ENCODE measurements around the gene MRGPRE.

MRGPRE gene

DNA sequence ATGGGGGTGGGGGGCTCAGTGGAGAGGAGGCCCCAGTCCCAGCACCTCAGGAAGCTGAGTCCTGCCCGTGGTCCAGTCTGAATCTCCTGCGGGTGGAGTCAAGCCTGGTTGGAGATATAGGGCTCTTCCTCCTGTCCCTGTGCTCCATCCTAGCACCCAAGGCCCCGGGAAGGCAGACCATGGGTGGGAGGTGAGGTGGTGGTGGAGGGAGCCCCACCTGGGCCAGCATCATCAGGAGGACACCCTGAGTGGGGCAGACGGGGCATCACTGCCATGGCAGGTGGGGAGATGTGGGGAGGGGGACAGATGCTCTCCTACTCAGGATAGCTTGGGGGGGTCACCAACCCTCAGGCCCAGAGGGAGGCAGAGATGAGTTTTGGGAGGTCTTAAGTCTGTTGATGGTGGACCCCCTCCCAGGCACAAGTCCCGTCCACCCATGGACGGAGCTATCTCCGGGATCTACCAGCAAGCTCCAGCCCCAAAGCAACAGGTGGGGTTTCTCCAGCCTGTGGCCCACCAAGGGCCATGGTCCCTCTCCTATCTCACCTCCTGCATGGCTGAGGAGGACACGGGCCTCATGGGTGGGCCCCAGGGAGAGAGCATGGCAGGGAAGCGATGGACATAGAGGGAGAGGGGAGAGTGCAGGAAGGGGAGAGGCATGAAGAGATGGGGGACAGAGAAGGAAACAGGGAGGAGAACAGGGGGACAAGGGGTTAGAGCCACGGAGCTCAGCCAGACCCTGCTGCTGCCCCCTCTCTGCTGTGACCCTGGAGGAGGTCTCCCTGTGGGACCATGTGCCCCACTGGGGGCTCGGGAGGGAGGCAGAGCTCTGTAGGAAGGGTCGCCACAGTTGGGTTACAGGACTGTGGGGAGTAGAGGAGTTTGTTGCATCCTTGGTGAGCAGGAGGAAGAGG is 1.3 kb downstream of the MRGPRE start:
- no peaks in the 10 kb centered on the region for H3K36me3 ChIP-seq (ENCODE audit: insufficient read depth, low read length)
- ATAC-seq (ENCODE audit: insufficient read depth, low read depth) (no peak), DNase-seq (no peak)
- no peak overlapping the region for H3K9ac ChIP-seq (ENCODE audit: low read depth, low read length)
- no peaks in the 10 kb centered on the region for H3K4me1 ChIP-seq (ENCODE audit: insufficient read depth, low read length)
- no peak overlapping the region for H3K27ac ChIP-seq (ENCODE audit: low read length)
- no peak overlapping the region for H3K4me2 ChIP-seq (ENCODE audit: insufficient read depth, low read length)
- H3K9me3 ChIP-seq (ENCODE audit: insufficient read depth, low read length, severe bottlenecking), result no peaks in the 10 kb centered on the region
- no peak overlapping the region for H2AFZ ChIP-seq (ENCODE audit: low read depth, low read length)
- H3K4me3 ChIP-seq (ENCODE audit: low read depth in 1 of 2, low read length in 2 of 2), result no peak overlapping the region
- TF ChIP-seq EZH2 (IDR thresholded peaks at IDR 0.05; ENCODE audit: borderline replicate concordance, low read depth, low read length, severe bottlenecking), result no peak
- TF ChIP-seq, protein P1, sequence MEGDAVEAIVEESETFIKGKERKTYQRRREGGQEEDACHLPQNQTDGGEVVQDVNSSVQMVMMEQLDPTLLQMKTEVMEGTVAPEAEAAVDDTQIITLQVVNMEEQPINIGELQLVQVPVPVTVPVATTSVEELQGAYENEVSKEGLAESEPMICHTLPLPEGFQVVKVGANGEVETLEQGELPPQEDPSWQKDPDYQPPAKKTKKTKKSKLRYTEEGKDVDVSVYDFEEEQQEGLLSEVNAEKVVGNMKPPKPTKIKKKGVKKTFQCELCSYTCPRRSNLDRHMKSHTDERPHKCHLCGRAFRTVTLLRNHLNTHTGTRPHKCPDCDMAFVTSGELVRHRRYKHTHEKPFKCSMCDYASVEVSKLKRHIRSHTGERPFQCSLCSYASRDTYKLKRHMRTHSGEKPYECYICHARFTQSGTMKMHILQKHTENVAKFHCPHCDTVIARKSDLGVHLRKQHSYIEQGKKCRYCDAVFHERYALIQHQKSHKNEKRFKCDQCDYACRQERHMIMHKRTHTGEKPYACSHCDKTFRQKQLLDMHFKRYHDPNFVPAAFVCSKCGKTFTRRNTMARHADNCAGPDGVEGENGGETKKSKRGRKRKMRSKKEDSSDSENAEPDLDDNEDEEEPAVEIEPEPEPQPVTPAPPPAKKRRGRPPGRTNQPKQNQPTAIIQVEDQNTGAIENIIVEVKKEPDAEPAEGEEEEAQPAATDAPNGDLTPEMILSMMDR (IDR thresholded peaks at IDR 0.05; ENCODE audit: borderline replicate concordance, extremely low read depth, low read length, poor library complexity, severe bottlenecking), result no peak
- no peaks in the 10 kb centered on the region for H4K20me1 ChIP-seq (ENCODE audit: insufficient read depth, low read length)
- no peaks in the 10 kb centered on the region for H3K79me2 ChIP-seq (ENCODE audit: insufficient read depth, low read length)
- peaks cover 5% of the 10 kb centered on the region for H3K27me3 ChIP-seq (ENCODE audit: insufficient read depth, low read length, poor library complexity)

DNA sequence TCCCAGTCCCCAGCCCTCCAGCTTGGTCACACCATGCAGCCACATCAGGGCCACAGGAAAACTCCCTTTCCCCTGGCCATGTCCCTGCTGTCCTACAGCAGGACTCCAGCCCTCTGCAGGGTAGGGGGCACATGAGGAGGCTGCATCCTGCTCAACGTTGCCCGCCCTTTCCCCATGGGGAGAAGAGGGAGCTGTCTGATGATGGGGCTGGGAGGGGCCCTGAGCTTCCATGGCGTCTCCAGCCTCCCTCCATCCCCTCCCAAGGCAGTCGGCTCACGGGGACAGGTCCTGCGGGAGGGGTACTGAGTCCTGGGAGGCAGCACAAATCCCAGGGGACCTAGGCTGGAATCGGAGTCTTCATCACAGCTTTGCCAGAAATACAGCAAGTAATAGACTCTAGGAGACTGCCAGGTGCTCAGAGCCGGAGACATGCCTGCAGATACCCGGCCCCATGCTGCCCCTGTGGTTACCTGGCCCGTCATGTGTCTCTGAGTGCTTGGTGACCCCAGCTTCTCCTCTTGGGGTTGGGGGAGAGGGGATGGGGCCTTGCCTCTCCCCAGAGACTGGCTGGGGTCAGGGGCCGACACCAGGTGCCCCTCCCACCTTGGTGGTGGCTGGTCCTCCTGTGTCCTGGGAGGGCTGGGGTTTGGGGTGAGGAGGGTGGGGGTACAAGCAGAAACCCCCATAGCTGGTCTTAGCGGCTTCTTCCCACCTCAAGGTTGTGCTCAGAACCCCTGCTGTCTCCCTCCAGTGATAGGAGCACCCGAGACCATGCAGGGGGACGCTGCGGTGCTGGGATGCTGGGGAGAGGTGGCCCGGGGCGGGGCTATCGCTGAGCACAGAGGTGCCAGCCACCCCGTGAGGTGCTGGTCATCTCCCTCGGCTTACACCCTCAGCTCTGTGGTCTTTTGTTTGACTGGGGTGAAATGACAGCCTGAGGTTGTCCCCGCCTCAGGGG is 2.3 kb downstream of the MRGPRE start:
- DNase-seq (no peak), ATAC-seq (ENCODE audit: insufficient read depth, low read depth) (no peak)
- Histone ChIP-seq H3K27ac (ENCODE audit: low read length) (no peak overlapping the region), H3K79me2 (ENCODE audit: insufficient read depth, low read length) (no peaks in the 10 kb centered on the region), H3K9ac (ENCODE audit: low read depth, low read length) (no peak overlapping the region), H3K36me3 (ENCODE audit: insufficient read depth, low read length) (no peaks in the 10 kb centered on the region), H3K27me3 (ENCODE audit: insufficient read depth, low read length, poor library complexity) (no peaks in the 10 kb centered on the region), H2AFZ (ENCODE audit: low read depth, low read length) (no peak overlapping the region), H3K4me1 (ENCODE audit: insufficient read depth, low read length) (no peaks in the 10 kb centered on the region), H4K20me1 (ENCODE audit: insufficient read depth, low read length) (no peaks in the 10 kb centered on the region), H3K4me3 (ENCODE audit: low read depth in 1 of 2, low read length in 2 of 2) (no peak overlapping the region), H3K9me3 (ENCODE audit: insufficient read depth, low read length, severe bottlenecking) (no peaks in the 10 kb centered on the region), H3K4me2 (ENCODE audit: insufficient read depth, low read length) (no peak overlapping the region)
- TF ChIP-seq EZH2 (IDR thresholded peaks at IDR 0.05; ENCODE audit: borderline replicate concordance, low read depth, low read length, severe bottlenecking), result no peak
- TF ChIP-seq, protein P1 (IDR thresholded peaks at IDR 0.05; ENCODE audit: borderline replicate concordance, extremely low read depth, low read length, poor library complexity, severe bottlenecking), result no peak

DNA sequence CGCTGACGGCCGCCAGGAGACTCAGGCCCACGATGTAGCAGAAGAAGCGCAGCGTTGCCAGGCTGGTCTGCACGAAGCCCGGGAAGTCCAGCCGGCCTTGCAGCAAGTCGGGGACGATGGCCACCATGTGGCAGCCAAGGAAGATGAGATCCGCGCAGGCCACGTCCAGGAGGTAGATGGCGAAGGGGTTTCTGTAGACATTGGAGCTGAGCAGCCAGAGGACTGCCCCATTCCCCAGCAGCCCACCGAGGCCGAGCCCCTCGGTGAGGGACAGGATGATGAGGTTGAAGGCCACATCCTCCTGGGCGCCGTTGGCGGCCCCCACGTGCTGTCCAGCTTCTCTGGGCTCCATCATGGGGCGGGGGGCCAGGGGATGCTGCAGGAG is 3.8 kb downstream of the MRGPRE start:
- Histone ChIP-seq H3K27me3 (ENCODE audit: insufficient read depth, low read length, poor library complexity) (no peaks in the 10 kb centered on the region), H3K36me3 (ENCODE audit: insufficient read depth, low read length) (no peaks in the 10 kb centered on the region), H3K4me3 (ENCODE audit: low read depth in 1 of 2, low read length in 2 of 2) (no peak overlapping the region), H3K4me1 (ENCODE audit: insufficient read depth, low read length) (peaks cover 2% of the 10 kb centered on the region), H3K9me3 (ENCODE audit: insufficient read depth, low read length, severe bottlenecking) (no peaks in the 10 kb centered on the region), H3K27ac (ENCODE audit: low read length) (no peak overlapping the region), H3K9ac (ENCODE audit: low read depth, low read length) (no peak overlapping the region), H3K4me2 (ENCODE audit: insufficient read depth, low read length) (no peak overlapping the region), H2AFZ (ENCODE audit: low read depth, low read length) (no peak overlapping the region), H4K20me1 (ENCODE audit: insufficient read depth, low read length) (no peaks in the 10 kb centered on the region), H3K79me2 (ENCODE audit: insufficient read depth, low read length) (no peaks in the 10 kb centered on the region)
- ATAC-seq (ENCODE audit: insufficient read depth, low read depth) (no peak), DNase-seq (no peak)
- no peak for TF ChIP-seq EZH2 (IDR thresholded peaks at IDR 0.05; ENCODE audit: borderline replicate concordance, low read depth, low read length, severe bottlenecking)
- TF ChIP-seq, protein P1 (IDR thresholded peaks at IDR 0.05; ENCODE audit: borderline replicate concordance, extremely low read depth, low read length, poor library complexity, severe bottlenecking), result no peak
